Retina (tissue), 1 donor: ENCODE results near the gene SNX11.
"Not testable (repeated sequence)": the region's sequence is repeated elsewhere in the genome, so short reads cannot be mapped to it uniquely, and the experiment has no call there.

ENCODE experiments used
- DNase-seq: peaks from one replicate; pipeline ENCODE4 v3.0.0-alpha.2; 2016

Gene SNX11, protein sequence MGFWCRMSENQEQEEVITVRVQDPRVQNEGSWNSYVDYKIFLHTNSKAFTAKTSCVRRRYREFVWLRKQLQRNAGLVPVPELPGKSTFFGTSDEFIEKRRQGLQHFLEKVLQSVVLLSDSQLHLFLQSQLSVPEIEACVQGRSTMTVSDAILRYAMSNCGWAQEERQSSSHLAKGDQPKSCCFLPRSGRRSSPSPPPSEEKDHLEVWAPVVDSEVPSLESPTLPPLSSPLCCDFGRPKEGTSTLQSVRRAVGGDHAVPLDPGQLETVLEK

DNA sequence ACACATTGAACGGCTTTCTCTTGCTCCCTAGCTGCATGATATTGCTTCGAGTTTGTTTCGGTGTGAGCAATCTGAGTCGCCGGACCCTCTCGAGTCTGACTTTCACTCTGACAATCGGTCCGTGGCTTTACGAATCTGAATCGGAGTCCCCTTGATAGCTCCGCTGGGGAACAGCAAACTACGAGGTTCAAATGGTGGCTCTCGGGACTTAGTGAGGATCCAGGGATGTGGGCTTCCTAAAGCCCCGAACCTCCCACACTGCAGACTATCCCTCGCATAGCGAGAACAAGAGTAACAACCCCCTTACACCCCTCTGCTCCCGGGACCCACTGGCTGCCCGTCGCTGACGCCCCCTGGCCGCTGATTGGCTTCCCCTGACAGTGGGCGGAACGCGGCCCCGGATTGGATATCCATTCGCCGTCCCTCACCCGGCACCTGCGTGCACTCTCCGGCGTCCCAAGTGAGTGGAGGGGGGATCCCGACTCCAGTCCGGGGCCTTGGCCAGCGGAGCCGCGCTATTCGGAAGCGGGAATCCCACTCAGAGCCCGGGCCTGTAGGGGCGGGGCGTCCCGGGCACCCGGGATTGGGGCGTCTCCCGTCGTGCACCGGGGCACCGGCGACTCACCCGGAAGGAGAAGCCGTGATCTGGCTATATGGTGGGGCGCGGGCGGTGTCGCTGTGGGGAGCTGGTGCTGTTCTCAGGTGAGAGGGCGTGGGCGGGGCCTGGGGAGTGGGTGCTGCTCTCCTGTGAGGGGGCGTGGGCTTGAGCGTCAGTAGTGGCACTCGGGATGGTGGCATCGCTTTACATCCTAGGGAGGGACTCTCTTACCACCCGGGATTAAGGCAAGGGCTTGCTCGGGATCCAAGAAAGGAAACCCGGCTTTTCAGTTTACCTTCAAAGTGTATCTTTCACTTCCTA is at the start of gene SNX11:
Gene SNX11 (plus strand): TSS at position 630 of the 919 bp plus-strand sequence. CDS start 4,278 bp downstream, outside the sequence.
- peak; percentile 96 for DNase-seq

DNA sequence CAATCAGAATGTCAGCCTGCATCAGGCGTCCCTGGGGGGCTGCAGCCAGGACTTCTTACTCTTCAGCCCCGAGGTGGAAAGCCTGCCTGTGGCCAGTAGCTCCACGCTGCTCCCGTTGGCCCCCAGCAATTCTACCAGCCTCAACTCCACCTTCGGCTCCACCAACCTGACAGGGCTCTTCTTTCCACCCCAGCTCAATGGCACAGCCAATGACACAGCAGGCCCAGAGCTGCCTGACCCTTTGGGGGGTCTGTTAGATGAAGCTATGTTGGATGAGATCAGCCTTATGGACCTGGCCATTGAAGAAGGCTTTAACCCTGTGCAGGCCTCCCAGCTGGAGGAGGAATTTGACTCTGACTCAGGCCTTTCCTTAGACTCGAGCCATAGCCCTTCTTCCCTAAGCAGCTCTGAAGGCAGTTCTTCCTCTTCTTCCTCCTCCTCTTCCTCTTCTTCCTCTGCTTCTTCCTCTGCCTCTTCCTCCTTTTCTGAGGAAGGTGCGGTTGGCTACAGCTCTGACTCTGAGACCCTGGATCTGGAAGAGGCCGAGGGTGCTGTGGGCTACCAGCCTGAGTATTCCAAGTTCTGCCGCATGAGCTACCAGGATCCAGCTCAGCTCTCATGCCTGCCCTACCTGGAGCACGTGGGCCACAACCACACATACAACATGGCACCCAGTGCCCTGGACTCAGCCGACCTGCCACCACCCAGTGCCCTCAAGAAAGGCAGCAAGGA is 49.0 kb upstream of the SNX11 start:
- DNase-seq, result no peak

DNA sequence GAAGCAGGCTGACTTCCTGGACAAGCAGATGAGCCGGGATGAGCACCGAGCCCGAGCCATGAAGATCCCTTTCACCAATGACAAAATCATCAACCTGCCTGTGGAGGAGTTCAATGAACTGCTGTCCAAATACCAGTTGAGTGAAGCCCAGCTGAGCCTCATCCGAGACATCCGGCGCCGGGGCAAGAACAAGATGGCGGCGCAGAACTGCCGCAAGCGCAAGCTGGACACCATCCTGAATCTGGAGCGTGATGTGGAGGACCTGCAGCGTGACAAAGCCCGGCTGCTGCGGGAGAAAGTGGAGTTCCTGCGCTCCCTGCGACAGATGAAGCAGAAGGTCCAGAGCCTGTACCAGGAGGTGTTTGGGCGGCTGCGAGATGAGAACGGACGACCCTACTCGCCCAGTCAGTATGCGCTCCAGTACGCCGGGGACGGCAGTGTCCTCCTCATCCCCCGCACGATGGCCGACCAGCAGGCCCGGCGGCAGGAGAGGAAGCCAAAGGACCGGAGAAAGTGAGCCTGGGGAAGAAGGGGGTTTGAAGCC is 48.4 kb upstream of the SNX11 start:
- no peak for DNase-seq

DNA sequence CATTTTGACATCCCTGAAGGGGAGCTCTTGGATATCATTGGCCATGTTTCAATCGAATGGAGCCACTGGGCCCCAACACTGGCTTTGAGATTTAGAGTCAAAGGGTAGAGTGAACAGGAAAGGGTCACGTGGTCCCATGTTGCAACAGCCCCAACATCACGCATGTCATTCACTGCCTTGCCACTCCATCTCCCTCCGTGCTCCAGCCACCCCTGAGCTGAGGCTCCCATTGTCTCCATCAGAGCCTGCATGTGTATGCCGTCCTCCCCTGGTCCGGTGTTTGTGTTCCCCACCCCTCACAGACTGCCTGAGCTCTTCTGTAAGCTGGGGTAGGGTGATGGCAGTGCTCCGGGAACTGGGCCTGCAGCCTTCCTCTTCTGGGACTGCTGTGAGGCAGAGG is 47.3 kb upstream of the SNX11 start:
- DNase-seq, result no peak

DNA sequence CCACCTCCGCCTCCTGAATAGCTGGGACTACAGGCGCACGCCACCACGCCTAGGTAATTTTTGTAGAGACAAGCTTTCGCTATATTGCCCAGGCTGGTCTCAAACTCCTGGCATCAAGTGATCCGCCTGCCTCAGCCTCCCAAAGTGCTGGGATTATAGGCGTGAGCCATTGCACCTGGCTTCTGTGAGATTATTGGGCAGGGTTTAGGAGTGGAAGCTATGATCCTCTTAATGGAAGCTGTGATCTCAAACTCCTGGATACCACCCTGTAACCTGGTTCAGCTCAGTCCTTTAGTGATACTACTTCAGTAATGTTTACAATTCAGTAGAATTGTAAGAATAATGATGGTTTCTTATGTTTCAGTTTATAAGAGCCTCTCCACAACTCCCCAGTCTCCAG is 45.3 kb upstream of the SNX11 start:
- DNase-seq, result no peak

DNA sequence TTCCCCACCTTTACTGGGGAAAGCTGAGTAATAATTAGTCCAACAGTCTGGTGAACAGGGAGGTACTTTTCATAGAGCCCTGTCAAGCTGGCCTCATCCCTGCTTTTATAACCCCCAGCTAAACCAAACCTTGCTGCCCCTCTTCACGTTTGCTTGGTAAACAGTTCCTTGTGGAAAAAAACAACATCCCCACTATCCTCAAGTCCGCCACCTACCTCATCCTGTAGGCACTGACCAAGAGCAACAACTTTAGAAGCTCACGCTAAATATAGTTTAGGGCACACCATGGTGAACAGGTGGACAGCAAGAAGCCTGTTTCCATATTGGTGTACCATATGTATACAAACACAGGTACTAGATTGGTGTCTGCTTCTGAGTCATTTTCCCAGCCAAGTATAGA is 42.9 kb upstream of the SNX11 start:
- DNase-seq, result no peak

DNA sequence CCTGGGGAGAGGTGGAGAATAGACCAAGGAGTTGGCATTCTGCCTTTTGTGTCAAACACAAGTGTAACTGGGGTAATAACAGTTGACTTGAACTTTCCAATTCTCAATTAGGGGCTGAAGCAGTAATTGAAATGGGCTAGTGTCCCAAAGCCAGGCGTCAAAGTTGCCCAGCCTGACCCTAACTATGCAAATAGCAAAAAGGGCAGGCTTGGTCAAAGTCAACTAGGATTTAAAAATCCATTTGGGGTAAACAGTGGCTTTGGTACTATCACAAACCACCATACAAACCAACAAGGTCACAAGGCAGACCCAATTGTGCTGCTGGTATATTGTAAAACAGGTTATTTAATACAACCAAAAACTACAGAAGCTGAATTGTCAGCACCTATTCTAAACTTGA is 41.4 kb upstream of the SNX11 start:
- no peak for DNase-seq

DNA sequence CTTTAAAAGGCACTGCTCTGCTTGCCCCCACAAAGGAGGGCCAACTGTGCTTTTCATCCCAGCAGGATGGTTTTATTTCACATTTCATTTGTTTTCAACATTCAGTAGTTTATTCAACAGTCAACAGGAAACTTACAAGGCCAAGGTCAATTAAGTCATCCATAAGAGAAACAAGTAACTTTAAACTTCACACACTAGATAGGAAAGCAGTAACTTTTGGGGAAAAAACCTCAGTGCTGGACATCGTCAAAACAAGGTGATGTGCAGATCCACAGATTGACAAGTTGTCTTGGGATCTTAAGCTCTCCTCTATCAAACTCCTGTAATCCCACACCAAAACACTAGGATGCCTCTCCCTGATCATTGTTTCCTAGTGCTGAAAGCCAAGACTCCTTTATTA is 40.9 kb upstream of the SNX11 start:
- no peak for DNase-seq

DNA sequence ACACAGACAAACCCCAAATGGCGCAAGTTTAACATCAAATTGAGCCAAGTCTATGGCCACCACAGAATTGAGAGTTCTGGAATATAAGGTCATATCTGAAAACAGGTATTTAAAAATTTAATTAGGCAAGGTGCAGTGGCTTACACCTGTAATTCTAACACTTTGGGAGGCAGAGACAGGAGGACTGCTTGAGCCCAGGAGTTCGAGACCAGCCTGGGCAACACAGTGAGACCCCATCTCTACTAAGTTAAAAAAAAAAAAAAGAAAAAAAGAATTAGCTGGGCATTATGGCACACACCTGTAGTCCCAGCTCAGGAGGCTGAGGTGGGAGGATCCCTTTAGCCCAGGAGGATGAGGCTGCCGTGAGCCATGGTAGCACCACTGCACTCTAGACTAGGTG is 40.3 kb upstream of the SNX11 start:
- DNase-seq, result no peak

DNA sequence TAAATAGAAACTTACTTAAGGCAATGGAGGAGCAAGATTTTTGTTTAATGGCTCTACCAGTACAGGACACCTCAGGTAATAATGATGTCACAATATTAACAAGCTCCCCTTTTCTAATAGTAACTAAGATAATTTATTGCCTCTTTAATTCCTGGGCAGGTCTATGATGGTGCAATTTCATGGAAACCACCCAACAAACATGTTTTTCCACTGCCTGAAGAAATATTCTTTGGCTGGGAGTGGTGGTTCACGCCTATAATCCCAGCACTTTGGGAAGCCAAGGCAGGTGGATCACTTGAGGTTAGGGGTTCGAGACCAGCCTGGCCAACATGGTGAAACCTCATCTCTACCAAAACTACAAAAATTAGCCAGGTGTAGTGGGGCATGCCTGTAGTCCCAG is 39.8 kb upstream of the SNX11 start:
- not testable (repeated sequence) for DNase-seq

DNA sequence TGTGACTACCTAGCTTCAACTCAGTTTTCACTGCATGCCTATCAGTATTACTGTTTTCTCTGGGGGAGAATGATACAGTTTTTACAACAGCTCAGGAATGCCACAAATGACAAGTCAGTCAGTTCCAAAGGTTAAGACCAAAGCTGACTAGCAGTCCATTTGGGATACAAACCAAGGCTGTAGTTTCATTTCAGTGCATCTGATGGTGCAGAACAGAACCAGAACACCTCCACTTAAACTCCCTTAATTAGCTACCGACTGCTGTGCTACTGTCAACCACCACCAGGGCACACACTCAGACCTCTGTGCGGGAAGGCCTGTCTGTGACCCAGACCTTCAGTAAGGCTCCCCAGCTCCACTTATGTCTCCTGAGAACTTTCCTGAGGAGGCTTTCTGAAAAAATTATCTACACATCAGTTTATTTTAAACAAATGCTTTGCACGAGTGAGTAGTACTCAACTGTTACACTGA is 39.0 kb upstream of the SNX11 start:
- no peak for DNase-seq

DNA sequence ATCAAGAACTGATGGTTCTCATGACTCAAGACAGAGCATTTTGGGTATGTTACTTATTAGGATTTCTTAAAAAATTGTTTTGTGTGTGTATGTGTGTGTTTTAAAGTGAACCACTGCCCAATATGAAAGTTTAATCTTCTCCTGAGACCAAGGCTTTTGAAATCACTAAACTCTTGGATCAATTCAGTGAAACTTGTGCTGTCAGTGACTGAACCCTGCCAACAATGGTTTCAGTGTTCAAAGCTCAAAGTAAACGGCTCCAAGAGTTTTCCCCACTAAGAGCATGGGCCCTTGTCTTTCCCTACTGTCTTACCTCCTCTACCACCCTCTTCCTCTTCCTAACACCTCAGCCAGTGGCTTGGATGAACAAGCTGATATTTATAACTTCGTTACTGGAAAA is 37.4 kb upstream of the SNX11 start:
- DNase-seq, result no peak

DNA sequence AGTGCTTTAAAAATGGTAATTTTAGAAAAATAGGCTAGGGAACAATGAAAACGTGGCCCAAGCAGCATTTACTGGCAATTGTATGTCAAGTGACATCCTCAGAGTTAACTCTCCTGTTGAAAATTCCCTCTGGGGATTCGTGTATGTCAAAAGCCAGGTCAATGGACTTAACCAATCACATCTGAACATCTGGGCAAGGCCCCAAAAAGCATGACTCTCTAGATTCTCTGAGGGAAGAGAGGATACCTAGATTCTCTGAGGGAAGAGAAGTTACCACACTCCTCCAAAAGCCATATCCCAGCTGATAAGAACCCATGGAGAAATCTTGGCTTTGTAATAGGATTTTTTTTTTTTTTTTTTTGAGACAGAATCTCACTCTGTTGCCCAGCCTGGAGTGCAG is 35.9 kb upstream of the SNX11 start:
- no peak for DNase-seq

DNA sequence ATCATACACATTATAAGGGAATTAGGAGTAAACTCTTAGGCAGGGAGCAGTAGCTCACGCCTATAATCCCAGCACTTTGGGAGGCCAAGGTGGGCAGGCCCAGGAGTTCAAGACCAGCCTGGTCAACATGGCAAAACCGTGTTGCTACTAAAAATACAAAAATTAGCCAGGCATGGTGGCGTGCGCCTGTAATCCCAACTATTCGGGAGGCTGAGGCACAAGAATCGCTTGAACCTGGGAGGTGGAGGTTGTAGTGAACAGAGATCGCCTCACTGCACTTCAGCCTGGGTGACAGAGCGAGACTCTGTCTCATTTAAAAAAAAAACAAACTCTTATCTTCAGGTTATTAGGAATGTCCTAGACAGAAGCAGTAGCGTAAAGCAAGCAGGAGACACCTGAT is 34.8 kb upstream of the SNX11 start:
- not testable (repeated sequence) for DNase-seq

DNA sequence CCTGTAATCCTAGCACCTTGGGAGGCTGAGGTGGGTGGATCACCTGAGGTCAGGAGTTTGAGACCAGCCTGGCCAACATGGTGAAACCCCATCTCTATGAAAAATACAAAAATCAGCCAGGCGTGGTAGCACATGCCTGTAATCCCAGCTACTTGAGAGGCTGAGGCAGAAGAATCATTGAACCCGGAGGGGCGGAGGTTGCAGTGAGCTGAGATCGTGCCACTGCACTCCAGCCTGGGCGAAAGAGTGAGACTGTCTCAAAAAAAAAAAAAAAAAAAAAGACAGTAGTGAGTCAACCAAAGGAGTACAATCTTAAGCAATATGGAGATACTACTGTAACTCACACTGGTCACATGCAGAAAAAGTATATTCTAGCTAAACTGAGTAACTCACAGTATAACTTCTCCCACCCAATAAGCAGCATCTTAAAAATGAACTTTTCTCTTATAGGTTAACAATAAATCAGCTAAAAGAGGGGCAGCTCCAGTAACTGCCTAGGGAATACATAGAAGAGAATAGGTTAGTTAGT is 33.9 kb upstream of the SNX11 start:
- DNase-seq, result not testable (repeated sequence)

DNA sequence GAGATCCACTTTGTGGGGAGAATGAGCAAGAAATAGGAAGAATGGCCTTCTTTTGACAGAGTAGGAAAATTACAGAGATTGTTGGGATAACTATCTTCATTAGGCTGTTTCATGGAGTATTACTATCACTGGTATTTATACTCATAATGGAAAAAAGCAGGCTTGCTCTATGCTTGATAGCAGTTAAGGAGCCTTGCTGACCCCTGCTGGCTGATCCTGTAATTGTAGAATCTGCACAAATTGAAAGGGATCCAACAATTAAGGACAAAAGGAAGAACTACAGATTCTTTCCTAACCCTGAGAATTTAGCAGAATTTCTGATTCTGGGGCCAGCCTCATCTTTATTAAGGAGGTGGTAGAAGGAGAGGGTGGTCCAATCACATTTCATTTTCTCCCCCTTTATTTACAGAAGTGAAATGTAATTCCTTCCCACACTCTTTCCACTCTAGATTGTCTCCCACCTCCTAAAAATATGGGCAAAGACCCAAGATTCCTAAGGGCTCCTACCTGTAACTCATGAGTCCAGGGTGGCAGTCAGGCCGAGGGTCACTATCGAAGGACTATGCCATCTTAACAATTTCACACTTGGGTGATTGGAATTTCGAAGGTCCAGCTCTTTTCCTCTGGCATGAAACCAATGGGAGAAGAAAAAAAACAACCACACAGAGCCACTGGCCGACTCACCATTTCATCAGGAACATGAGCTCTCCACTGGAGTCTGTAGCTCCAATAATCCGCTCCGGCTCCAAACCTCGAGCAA is 33.1 kb upstream of the SNX11 start:
- DNase-seq, result peak; percentile 56

DNA sequence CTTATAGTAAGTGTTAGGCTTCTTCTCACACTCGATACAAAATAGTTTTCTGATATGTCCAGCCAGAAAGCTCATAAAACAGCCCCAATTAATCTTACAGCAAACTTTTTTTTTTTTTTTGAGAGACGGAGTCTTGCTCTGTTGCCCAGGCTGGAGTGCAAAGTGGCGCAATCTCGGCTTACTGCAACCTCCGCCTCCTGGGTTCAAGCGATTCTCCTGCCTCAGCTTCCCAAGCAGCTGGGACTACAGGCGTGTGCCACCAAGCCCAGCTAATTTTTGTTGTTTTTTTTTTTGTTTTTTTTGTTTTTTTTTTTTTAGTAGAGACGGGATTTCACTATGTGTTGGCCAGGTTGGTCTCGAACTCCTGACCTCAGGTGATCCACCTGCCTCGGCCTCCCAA is 30.4 kb upstream of the SNX11 start:
- DNase-seq, result not testable (repeated sequence)

DNA sequence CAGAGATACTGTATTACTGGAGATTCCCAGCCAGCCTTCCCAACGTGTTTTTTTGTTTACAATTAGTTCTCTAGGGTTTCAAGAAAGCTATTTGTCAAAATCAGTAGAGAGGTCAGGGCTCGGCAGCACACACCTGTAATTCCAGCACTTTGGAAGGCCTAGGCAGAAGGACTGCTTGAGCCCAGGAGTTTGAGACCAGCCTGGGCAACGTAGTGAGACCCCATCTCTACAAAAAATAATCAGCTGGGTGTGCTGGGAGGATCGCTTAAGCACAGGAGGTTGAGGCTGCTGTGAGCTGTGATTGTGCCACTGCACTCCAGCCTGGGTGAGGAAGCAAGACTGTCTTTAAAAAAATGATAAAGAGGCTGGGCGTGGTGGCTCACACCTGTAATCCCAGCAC is 25.7 kb upstream of the SNX11 start:
- DNase-seq, result no peak

DNA sequence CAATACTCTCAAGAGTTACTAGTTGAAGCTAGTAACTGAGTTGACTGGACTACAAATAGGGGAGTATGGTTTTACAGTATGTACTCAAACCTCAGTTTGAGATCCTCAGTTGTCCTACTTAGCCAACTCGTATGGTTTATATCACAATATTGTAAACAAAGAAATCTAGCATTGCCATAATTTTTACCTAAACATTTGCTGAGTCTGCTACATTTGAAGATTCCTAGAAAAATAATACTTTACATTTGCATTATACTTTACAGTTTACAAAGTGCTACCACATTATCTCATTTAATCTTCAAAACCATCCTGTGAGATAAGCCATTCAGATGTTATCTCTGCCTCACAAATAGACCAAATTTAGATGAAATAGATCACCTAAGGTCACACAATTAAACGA is 22.6 kb upstream of the SNX11 start:
- no peak for DNase-seq

DNA sequence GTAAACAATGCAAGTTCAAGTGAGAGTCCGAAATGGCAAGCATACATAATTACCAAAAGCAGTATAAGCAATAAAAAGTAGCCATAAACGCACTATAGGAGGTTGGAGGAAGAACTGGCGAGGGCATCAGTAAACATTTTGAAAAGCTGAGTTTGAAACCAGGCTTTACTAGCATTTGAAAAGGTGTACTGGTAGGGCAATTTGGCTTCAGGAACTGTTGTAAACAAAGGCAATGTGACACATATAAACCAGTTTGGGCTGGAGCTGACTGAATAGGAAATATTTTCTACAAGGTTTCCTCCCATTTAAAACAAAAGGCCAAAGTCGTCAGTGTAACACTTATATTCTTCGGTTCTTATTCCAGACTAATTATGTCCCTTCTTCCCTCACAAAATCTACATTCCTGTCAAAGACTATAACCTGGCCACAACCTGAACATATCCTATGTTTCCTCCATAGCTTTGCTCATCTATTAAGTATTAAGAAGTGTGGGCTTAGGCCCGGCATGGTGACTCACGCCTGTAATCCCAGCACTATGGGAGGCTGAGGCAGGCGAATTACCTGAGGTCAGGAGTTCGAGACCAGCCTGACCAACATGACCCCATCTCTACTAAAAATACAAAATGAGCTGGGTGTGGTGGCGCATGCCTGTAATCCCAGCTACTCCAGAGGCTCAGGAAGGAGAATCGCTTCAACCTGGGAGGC is 14.1 kb upstream of the SNX11 start:
- no peak for DNase-seq

DNA sequence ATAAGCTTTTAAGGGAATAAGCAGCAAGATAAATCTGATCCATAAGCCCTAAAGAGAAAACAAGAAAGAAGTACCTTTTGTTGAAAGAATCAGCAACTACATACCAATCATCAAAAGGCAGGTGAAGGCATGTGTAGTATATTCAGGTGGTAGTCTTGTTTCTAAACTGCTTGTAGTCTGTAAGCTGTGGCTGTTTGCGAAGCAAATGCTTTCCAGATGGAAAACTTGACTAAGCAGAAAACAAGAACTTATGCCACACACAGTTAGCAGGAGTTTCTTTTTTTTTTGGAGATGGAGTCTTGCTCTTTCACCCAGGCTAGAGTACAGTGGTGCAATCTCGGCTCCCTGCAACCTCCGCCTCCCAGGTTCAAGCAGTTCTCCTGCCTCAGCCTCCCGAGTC is 12.0 kb upstream of the SNX11 start:
- no peak for DNase-seq
